SH-SY5Y (cell line): ENCODE results near the gene PCED1A.

ENCODE experiments used
- GATA2 ChIP-seq: IDR thresholded peaks from 2 replicates; pipeline ENCODE4 v1.6.1; 2011; ENCODE audit warnings: mild to moderate bottlenecking, low read depth, low read length
- GATA3 ChIP-seq: IDR thresholded peaks from 2 replicates; pipeline ENCODE4 v1.6.1; 2011; ENCODE audit warnings: low read depth, mild to moderate bottlenecking, low read length, moderate library complexity

GRCh38 chr20:2835331-2835796 lies 5.1 kb downstream of the PCED1A start:
- TF ChIP-seq GATA2 (no peak), GATA3 (no peak)
